ENCODE measurements around the gene GGCT.
"Not testable (repeated sequence)": the region's sequence is repeated elsewhere in the genome, so short reads cannot be mapped to it uniquely, and the experiment has no call there.

GGCT gene

GRCh38 chr7:30511973-30512662 lies 7.5 kb upstream of the GGCT start:
- DNase-seq (ENCODE audit: low spot score), result no peak
- TF ChIP-seq CTCF (IDR thresholded peaks at IDR 0.05; ENCODE audit: borderline replicate concordance, control extremely low read depth, extremely low read depth, insufficient read depth, missing control alignments), result no peak
- in situ Hi-C loops (cut with MboI; ENCODE audit: low sequenced_read_pairs, unreplicated experiment), result no loop called here

- no peak for TF ChIP-seq CTCF (IDR thresholded peaks at IDR 0.05; ENCODE audit: borderline replicate concordance, control extremely low read depth, extremely low read depth, insufficient read depth, missing control alignments)
- no peak for DNase-seq (ENCODE audit: low spot score)
- in situ Hi-C loops (cut with MboI; ENCODE audit: low sequenced_read_pairs, unreplicated experiment), result no loop called here
These were observed 6.9 kb upstream of the GGCT start for GRCh38 chr7:30511494-30511893.

GRCh38 chr7:30510124-30511075 lies 5.8 kb upstream of the GGCT start:
- in situ Hi-C loops (cut with MboI; ENCODE audit: low sequenced_read_pairs, unreplicated experiment), result no loop called here
- DNase-seq (ENCODE audit: low spot score), result no peak
- TF ChIP-seq CTCF (IDR thresholded peaks at IDR 0.05; ENCODE audit: borderline replicate concordance, control extremely low read depth, extremely low read depth, insufficient read depth, missing control alignments), result peak; percentile 62

GRCh38 chr7:30509171-30509857 lies 4.7 kb upstream of the GGCT start:
- in situ Hi-C loops (cut with MboI; ENCODE audit: low sequenced_read_pairs, unreplicated experiment); DNase-seq (ENCODE audit: low spot score): not testable (repeated sequence)

- in situ Hi-C loops (cut with MboI; ENCODE audit: low sequenced_read_pairs, unreplicated experiment), result not testable (repeated sequence)
These were observed 2.8 kb upstream of the GGCT start for GRCh38 chr7:30507346-30507900.

GRCh38 chr7:30505174-30505697 lies 607 bp upstream of the GGCT start:
- DNase-seq (ENCODE audit: low spot score), result no peak
- peak; percentile 11 for TF ChIP-seq CTCF (IDR thresholded peaks at IDR 0.05; ENCODE audit: borderline replicate concordance, control extremely low read depth, extremely low read depth, insufficient read depth, missing control alignments)
- in situ Hi-C loops (cut with MboI; ENCODE audit: low sequenced_read_pairs, unreplicated experiment), result no loop called here

More at GRCh38 chr7:30507346-30507900, 2.8 kb upstream of the GGCT start:
- not testable (repeated sequence) for DNase-seq (ENCODE audit: low spot score)
